ENCODE results near the gene FAM169A. TPM values are rescaled to one million over a fixed set of nuclear protein-coding genes. Genes with fewer than 3 reads are reported as not detected.
A peak's percentile ranks its signal among the peaks of the same experiment; 100 is the strongest.

Gene FAM169A
- total and polyA plus RNA-seq, 12 donors: 1.7 to 36.4 (median 7.4) TPM

- no peaks in the 10 kb centered on the region for H3K4me1 ChIP-seq (replicated peaks in 1 of 2)
- peak in 5 of 6 experiments; percentile 41 to 53 (median 48) for TF ChIP-seq CTCF (IDR thresholded peaks at IDR 0.05)
- no peak for TF ChIP-seq POLR2A (IDR thresholded peaks at IDR 0.05)
- no peaks in the 10 kb centered on the region for H3K27me3 ChIP-seq
- no peak overlapping the region for H3K27ac ChIP-seq
- peak; percentile 19 to 76 (median 34) for DNase-seq
- no peak overlapping the region for H3K4me3 ChIP-seq
- intact Hi-C loops (cut with DNase I): no loop called here
- H3K36me3 ChIP-seq (replicated peaks in 1 of 2): no peaks in the 10 kb centered on the region
- WGBS, 4 donors: 27 to 39% (median 30%) methylated on average over 4 of the region's 4 CpGs
- no peaks in the 10 kb centered on the region for H3K9me3 ChIP-seq (replicated peaks in 1 of 3)
Observed at GRCh38 chr5:74903165-74903787, 37.1 kb upstream of the FAM169A start.

- no peak overlapping the region for H3K27ac ChIP-seq
- no peaks in the 10 kb centered on the region for H3K36me3 ChIP-seq (replicated peaks in 1 of 2)
- H3K4me1 ChIP-seq (replicated peaks in 1 of 2): peaks cover 3 to 5% of the 10 kb centered on the region in 2 donors
- no peak for TF ChIP-seq CTCF (IDR thresholded peaks at IDR 0.05)
- TF ChIP-seq POLR2A (IDR thresholded peaks at IDR 0.05): no peak
- WGBS, 4 donors: 78 to 88% (median 81%) methylated on average over 1 of the region's 1 CpG
- intact Hi-C loops (cut with DNase I): no loop called here
- no peaks in the 10 kb centered on the region for H3K27me3 ChIP-seq
- no peak overlapping the region for H3K4me3 ChIP-seq
- no peak for DNase-seq
- no peaks in the 10 kb centered on the region for H3K9me3 ChIP-seq (replicated peaks in 1 of 3)
Observed at GRCh38 chr5:74897049-74897448, 30.9 kb upstream of the FAM169A start.

DNA sequence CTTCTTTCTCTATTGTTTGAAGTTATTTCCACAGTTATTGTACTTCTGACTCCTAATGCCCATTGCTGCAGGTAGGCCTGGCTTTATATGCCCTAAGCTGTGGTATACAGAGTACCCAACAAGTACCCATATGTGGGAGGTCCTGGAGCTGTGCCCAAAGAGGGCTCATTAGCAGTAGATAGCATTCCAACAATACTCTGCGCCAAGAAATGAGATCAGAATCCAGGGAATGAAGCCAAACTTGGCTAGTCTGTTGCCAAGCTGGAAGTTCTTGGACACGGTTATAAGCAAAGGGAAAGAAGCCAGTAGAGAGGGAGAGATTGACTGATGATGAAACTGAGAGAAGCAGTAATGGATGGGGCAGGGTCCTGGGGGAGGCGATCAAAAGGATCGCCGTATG is 29.7 kb upstream of the FAM169A start:
- no peaks in the 10 kb centered on the region for H3K27me3 ChIP-seq
- intact Hi-C loops (cut with DNase I): no loop called here
- DNase-seq: peak; percentile 69 to 87 (median 82)
- no peaks in the 10 kb centered on the region for H3K9me3 ChIP-seq (replicated peaks in 1 of 3)
- 25 to 49% (median 39%) methylated on average over 5 of the region's 5 CpGs for WGBS, 4 donors
- no peaks in the 10 kb centered on the region for H3K36me3 ChIP-seq (replicated peaks in 1 of 2)
- peak overlapping the region in 1 of 4 donors; percentile 26 for H3K4me3 ChIP-seq
- peaks cover 3 to 5% of the 10 kb centered on the region in 2 donors for H3K4me1 ChIP-seq (replicated peaks in 1 of 2)
- no peak for TF ChIP-seq POLR2A (IDR thresholded peaks at IDR 0.05)
- H3K27ac ChIP-seq: no peak overlapping the region

- H3K27me3 ChIP-seq: no peaks in the 10 kb centered on the region
- 78 to 97% (median 96%) methylated on average over 2 of the region's 2 CpGs for WGBS, 4 donors
- no peak for DNase-seq
Observed at GRCh38 chr5:74894351-74894750, 28.2 kb upstream of the FAM169A start.

More at GRCh38 chr5:74894351-74894750, 28.2 kb upstream of the FAM169A start:
- Histone ChIP-seq H3K36me3 (replicated peaks in 1 of 2) (no peaks in the 10 kb centered on the region), H3K9me3 (replicated peaks in 1 of 3) (no peaks in the 10 kb centered on the region), H3K27ac (no peak overlapping the region), H3K4me3 (no peak overlapping the region), H3K4me1 (replicated peaks in 1 of 2) (peaks cover 3 to 5% of the 10 kb centered on the region in 2 donors)
- intact Hi-C loops (cut with DNase I): no loop called here
- TF ChIP-seq CTCF (IDR thresholded peaks at IDR 0.05) (no peak), POLR2A (IDR thresholded peaks at IDR 0.05) (no peak)

Data from adrenal gland (tissue), 12 donors.